Thoracic aorta (tissue), 2 donors: ENCODE data around the gene WDFY1. TPM values are rescaled to one million over a fixed set of nuclear protein-coding genes. Genes with fewer than 3 reads are reported as not detected.

Source experiments
- ATAC-seq: fragments of 150-250 bp; one replicate; pipeline ENCODE4 v1.8.0; 2017; ENCODE audit warnings: low read depth; ENCODE audit not compliant: insufficient number of reproducible peaks, low FRiP score
- DNase-seq: peaks from one replicate; pipeline ENCODE4 v3.0.0-alpha.2; 2020; ENCODE audit warnings: low spot score
- H3K27ac ChIP-seq, 2 donors: fragments of 200-600 bp; sonication (generic); 1 replicate in 1 of 2; 2 replicates in 1 of 2; pipeline ENCODE4 v1.5.1; 2016; ENCODE audit warnings: mild to moderate bottlenecking in 2 of 2, moderate library complexity in 2 of 2
- H3K27me3 ChIP-seq: fragments of 200-600 bp; sonication (generic); replicated peaks from 2 replicates; pipeline ENCODE4 v1.6.0; 2016; ENCODE audit warnings: mild to moderate bottlenecking; ENCODE audit not compliant: insufficient read depth
- H3K36me3 ChIP-seq: fragments of 200-600 bp; sonication (generic); one replicate; pipeline ENCODE4 v1.5.1; 2016
- H3K4me1 ChIP-seq, 2 donors: fragments of 200-600 bp; sonication (generic); 1 replicate in 1 of 2; 2 replicates in 1 of 2; pipeline versions ENCODE4 v1.5.1 to v1.6.0; 2016; ENCODE audit warnings: low read depth in 2 of 2, mild to moderate bottlenecking in 1 of 2; ENCODE audit not compliant: control insufficient read depth in 1 of 2
- H3K4me3 ChIP-seq: fragments of 200-600 bp; sonication (generic); 2 replicates; pipeline ENCODE4 v1.5.1; 2016; ENCODE audit warnings: mild to moderate bottlenecking
- H3K9me3 ChIP-seq: fragments of 200-600 bp; sonication (generic); 2 replicates; pipeline ENCODE4 v1.5.1; 2016
- CTCF ChIP-seq: fragments of 200-600 bp; sonication (generic); IDR thresholded peaks from one replicate; pipeline ENCODE4 v1.5.1; 2019; ENCODE audit warnings: antibody characterized with exemption
- total RNA-seq, 2 donors: library from RNA; depleted of rRNA; stranded (reverse); fragments of >200 nt; gene quantifications; one replicate each; pipeline versions ENCODE4 v1.1.0 to v1.2.3, GENCODE V29; 2016

WDFY1 gene
- total RNA-seq, 2 donors from 2014 or later: 51.4 to 64.0 TPM

GRCh38 chr2:223853425-223853837 is 91.7 kb downstream of the WDFY1 start:
- H3K4me3 ChIP-seq: no peak overlapping the region
- DNase-seq: no peak
- no peak overlapping the region for H3K27ac ChIP-seq
- H3K4me1 ChIP-seq: no peaks in the 10 kb centered on the region
- H3K36me3 ChIP-seq: no peaks in the 10 kb centered on the region
- H3K9me3 ChIP-seq: no peaks in the 10 kb centered on the region
- no peaks in the 10 kb centered on the region for H3K27me3 ChIP-seq
- TF ChIP-seq CTCF: no peak
- ATAC-seq: no peak

DNA sequence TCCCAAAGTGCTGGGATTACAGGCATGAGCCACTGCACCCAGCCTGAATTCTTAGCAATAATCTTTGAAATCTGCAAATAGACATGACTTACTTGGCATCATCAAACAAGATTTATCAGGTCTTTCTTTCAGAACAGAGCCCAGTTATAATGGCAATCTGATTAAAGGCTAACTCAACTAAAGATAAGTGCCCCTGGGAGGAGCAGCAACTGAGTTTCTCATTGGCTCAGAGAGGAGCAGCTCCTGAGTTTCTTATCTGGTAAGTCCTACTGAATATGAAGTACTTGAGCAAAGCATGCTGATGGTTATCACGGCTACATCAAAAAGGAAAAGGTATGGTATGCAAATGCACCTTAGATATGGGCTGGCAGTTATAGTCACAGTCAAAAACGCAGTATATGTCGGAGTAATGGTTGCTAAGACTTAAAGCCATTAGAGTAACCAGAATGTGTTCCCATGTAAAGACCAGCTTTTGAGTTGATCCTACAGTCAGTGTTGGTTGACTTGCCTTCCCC is 92.8 kb downstream of the WDFY1 start:
- DNase-seq (no peak), ATAC-seq (no peak)
- no peak overlapping the region for H3K27ac ChIP-seq
- H3K4me1 ChIP-seq: no peaks in the 10 kb centered on the region
- no peaks in the 10 kb centered on the region for H3K9me3 ChIP-seq
- H3K27me3 ChIP-seq: no peaks in the 10 kb centered on the region
- no peak for TF ChIP-seq CTCF
- no peak overlapping the region for H3K4me3 ChIP-seq
- H3K36me3 ChIP-seq: no peaks in the 10 kb centered on the region

DNA sequence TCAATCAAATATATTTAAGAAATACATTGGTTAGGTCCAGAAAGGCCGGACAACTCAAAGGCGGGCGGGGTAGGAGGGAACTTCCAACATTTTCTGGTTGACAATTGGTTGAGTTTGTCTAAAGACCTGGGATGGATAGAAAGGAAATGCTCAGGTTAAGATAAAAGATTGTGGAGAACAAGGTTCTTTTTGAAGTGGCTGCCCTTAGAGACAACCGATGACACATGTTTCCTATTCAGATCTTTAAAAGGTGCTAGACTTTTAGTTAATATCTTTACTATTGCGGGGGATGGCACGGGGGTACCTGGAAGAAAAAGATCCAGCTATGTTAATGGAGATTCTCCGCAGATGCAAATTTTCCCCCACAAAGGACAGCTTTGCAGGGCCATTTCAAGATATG is 97.7 kb downstream of the WDFY1 start:
- Histone ChIP-seq H3K36me3 (peaks cover 4% of the 10 kb centered on the region), H3K27me3 (no peaks in the 10 kb centered on the region), H3K4me3 (no peak overlapping the region), H3K27ac (no peak overlapping the region), H3K9me3 (no peaks in the 10 kb centered on the region), H3K4me1 (no peaks in the 10 kb centered on the region)
- ATAC-seq (no peak), DNase-seq (no peak)
- TF ChIP-seq CTCF: no peak

DNA sequence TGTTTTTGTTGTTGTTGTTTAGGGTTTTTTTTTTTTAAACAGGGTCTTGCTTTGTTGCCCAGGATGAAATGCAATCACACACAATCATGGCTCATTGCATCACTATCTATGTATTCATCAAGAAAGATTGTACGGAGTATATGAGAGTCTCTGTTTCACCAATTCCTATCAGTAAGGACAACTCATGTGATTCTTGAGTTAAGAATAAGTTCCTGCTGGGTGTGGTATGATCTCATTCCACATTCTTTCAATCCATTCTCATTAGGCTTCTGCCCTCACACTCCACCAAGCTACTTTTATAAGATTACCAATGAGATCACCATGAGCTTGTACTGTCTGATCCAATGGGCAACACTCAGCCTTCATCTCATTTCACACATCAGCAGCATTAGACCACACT is 98.6 kb downstream of the WDFY1 start:
- no peak overlapping the region for H3K4me3 ChIP-seq
- H3K36me3 ChIP-seq: peaks cover 4% of the 10 kb centered on the region
- no peaks in the 10 kb centered on the region for H3K4me1 ChIP-seq
- H3K27me3 ChIP-seq: no peaks in the 10 kb centered on the region
- H3K27ac ChIP-seq: no peak overlapping the region
- no peaks in the 10 kb centered on the region for H3K9me3 ChIP-seq
- TF ChIP-seq CTCF: no peak
- no peak for ATAC-seq
- DNase-seq: no peak

GRCh38 chr2:223841436-223842190 is 103.5 kb downstream of the WDFY1 start:
- Histone ChIP-seq H3K4me3 (no peak overlapping the region), H3K36me3 (no peaks in the 10 kb centered on the region), H3K9me3 (no peaks in the 10 kb centered on the region), H3K27ac (no peak overlapping the region), H3K27me3 (no peaks in the 10 kb centered on the region), H3K4me1 (peaks cover 4% of the 10 kb centered on the region in 2 donors)
- TF ChIP-seq CTCF: no peak
- DNase-seq (no peak), ATAC-seq (no peak)
